ENCODE data around the gene NUDT8. TPM values are rescaled to one million over a fixed set of nuclear protein-coding genes. Genes with fewer than 3 reads are reported as not detected.

Gene NUDT8
- total and polyA plus RNA-seq, 9 of the 15 experiments (the other 6 are each of a cell fraction or from before 2014, with no cell fraction given) = 0.23 to 27.8 (median 5.0) TPM

DNA sequence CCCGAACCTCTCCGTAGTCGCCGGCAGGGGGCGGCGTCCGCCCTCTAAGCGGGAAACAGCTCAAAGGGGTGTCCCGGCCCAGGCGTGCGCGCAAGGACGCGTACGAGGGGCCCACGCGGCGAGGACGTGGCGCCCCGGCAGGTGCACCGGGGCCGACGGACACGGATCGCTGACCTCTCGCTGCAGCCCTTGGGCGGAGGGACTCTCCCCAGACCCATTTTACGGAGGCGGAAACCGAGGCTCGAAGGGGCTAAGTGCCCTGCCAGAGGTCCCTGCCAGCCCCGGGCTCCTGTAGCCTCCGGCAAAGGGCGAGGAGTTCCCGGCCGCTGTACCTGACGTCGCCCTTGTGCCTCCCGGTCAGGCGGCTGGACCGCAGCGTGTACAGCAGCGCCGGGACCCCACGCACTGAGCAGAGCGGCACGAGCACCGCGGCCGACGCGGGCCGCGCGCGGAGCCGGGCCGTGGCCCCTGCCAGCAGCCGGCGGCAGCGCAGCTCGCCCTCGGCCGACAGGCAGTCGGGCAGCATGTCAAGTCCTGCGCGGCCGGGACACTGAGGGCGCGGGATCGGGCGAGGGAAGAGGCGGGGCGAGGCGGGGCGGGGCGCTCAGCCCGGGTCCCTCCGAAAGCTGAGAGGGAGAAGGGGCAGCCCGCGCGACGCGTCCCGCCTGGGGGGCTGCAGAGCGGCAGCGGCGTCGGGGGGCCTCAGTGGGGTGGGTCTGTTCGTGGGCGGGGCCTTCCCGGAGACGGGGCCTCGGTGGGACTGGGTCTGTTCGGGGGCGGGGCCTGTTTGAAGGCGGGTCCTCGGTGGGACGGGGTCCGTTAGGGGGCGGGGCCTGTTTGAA lies at the start of gene NUDT8 (continued):
- TF ChIP-seq ZNF175 (CRISPR knock-in tag; IDR thresholded peaks at IDR 0.05; ENCODE audit: low read depth) (no peak), KLF10 (CRISPR knock-in tag; IDR thresholded peaks at IDR 0.05) (no peak), NFIC (IDR thresholded peaks at IDR 0.05) (peak; percentile 36; the same call in 1 of the 2 replicates), MTA3 (IDR thresholded peaks at IDR 0.05; ENCODE audit: borderline replicate concordance) (peak; percentile 92; the same call in 1 of the 2 replicates), SAP30 (IDR thresholded peaks at IDR 0.05; ENCODE audit: borderline replicate concordance, insufficient read depth, low read depth, low read length, poor library complexity, severe bottlenecking) (peak; percentile 76), POLR2H (tag; IDR thresholded peaks at IDR 0.05; ENCODE audit: low read depth) (no peak), CHD1 (IDR thresholded peaks at IDR 0.05; ENCODE audit: low read length) (peak; percentile 90), NCOA2 (IDR thresholded peaks at IDR 0.05; ENCODE audit: partially characterized antibody in 2 of 2) (no peak), ZNF133 (CRISPR knock-in tag; IDR thresholded peaks at IDR 0.05) (no peak), TOE1 (IDR thresholded peaks at IDR 0.05; ENCODE audit: borderline replicate concordance) (peak; percentile 8; the same call in 1 of the 2 replicates), TOE1 (CRISPR knock-in tag; IDR thresholded peaks at IDR 0.05; ENCODE audit: borderline replicate concordance, low read depth) (no peak), ZNF584 (CRISPR knock-in tag; IDR thresholded peaks at IDR 0.05; ENCODE audit: low read depth) (no peak), ILK (tag; IDR thresholded peaks at IDR 0.05; ENCODE audit: borderline replicate concordance, low read depth) (no peak), TCF7 (IDR thresholded peaks at IDR 0.05; ENCODE audit: borderline replicate concordance) (no peak), NUFIP1 (IDR thresholded peaks at IDR 0.05; ENCODE audit: partially characterized antibody) (no peak), RAD21 (CRISPR knock-in tag; conservative IDR thresholded peaks at IDR 0.05 in 1 of 2, IDR thresholded peaks at IDR 0.05 in 1 of 2) (peak; percentile 64 to 77), FOS (IDR thresholded peaks at IDR 0.05; ENCODE audit: extremely low read depth, insufficient read length) (no peak), KDM4B (IDR thresholded peaks at IDR 0.05; ENCODE audit: borderline replicate concordance in 2 of 2, low read depth in 1 of 2) (no peak), CBX8 (IDR thresholded peaks at IDR 0.05; ENCODE audit: borderline replicate concordance, extremely low read depth, low read depth, low read length, poor library complexity, severe bottlenecking) (no peak), CREB1 (IDR thresholded peaks at IDR 0.05) (no peak; the same call in 1 of the 2 replicates), CREB1 (CRISPR knock-in tag; IDR thresholded peaks at IDR 0.05) (peak; percentile 66), MCM5 (IDR thresholded peaks at IDR 0.05; ENCODE audit: low read depth) (no peak), GMEB1 (CRISPR knock-in tag; IDR thresholded peaks at IDR 0.05) (peak; percentile 60), RHOXF2B (CRISPR knock-in tag; conservative IDR thresholded peaks at IDR 0.05) (no peak)
- TF ChIP-seq, protein P1, sequence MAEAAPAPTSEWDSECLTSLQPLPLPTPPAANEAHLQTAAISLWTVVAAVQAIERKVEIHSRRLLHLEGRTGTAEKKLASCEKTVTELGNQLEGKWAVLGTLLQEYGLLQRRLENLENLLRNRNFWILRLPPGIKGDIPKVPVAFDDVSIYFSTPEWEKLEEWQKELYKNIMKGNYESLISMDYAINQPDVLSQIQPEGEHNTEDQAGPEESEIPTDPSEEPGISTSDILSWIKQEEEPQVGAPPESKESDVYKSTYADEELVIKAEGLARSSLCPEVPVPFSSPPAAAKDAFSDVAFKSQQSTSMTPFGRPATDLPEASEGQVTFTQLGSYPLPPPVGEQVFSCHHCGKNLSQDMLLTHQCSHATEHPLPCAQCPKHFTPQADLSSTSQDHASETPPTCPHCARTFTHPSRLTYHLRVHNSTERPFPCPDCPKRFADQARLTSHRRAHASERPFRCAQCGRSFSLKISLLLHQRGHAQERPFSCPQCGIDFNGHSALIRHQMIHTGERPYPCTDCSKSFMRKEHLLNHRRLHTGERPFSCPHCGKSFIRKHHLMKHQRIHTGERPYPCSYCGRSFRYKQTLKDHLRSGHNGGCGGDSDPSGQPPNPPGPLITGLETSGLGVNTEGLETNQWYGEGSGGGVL (CRISPR knock-in tag; IDR thresholded peaks at IDR 0.05) = no peak

Measured in K562 (cell line).